Epithelial cell of esophagus (primary cell): ENCODE data around the gene CETN2.

Experiments
- DNase-seq: peaks from one replicate; pipeline ENCODE4 v3.0.0; 2010; ENCODE audit warnings: low read depth
- H3K4me3 ChIP-seq: 2 replicates; pipeline ENCODE4 v1.5.1; 2011; ENCODE audit warnings: mild to moderate bottlenecking, low read length, control low read depth
- CTCF ChIP-seq: IDR thresholded peaks from 2 replicates; pipeline ENCODE4 v1.5.1; 2011; ENCODE audit warnings: low read depth, mild to moderate bottlenecking, low read length, control low read depth, inconsistent platforms; ENCODE audit not compliant: insufficient read depth; ENCODE audit errors: missing control alignments

Gene CETN2

GRCh38 chrX:152869972-152870371 is 39.4 kb upstream of the CETN2 start:
- H3K4me3 ChIP-seq, result no peak overlapping the region
- TF ChIP-seq CTCF, result peak; percentile 8
- no peak for DNase-seq

- no peak overlapping the region for H3K4me3 ChIP-seq
- no peak for DNase-seq
- TF ChIP-seq CTCF, result no peak
Observed at GRCh38 chrX:152866386-152866785, 35.8 kb upstream of the CETN2 start.

- no peak overlapping the region for H3K4me3 ChIP-seq
- TF ChIP-seq CTCF, result no peak
- no peak for DNase-seq
Observed at GRCh38 chrX:152865232-152865920, 34.8 kb upstream of the CETN2 start.

DNA sequence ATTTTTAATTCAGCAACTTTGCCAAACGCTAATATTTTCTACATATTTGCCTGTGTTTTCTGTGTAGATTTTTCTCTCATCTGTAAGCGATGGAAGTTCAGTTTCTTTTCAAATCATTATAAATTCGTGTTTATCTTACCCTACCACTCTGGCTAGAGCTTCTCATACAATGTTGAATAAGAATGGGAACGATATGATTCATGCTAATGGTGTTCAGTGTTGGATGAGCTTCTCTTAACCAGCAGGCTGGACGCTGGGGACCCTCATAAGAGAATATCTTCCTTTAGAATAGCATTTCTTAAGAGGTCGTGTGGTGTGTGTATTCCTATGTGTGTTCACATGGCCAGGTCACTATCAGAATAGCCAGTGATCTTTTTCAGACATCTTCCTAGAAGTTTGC is 31.3 kb upstream of the CETN2 start:
- TF ChIP-seq CTCF, result no peak
- no peak for DNase-seq
- no peak overlapping the region for H3K4me3 ChIP-seq

DNA sequence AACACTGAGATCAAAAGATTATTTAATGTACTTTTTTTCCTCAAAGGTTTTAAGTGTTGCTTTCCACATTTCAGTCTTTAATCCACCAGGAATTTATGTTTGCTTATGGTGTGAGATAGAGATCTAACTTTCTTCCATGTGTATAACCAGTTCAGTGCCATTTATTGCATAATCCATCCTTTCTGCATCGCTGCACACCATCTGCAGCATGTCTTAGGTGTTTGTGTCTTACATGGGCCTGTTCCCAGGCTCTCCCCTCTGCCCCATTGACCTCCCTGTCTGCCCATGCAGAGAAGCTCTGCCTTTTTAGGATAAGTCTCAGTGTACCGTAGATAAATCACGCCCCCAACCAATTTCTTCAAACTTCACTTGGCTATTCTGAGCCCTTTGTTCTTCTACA is 30.6 kb upstream of the CETN2 start:
- no peak for TF ChIP-seq CTCF
- DNase-seq, result no peak

GRCh38 chrX:152853986-152854385 is 23.4 kb upstream of the CETN2 start:
- no peak for TF ChIP-seq CTCF
- DNase-seq, result no peak
- no peak overlapping the region for H3K4me3 ChIP-seq

More for the DNA sequence above, 30.6 kb upstream of the CETN2 start:
- no peak overlapping the region for H3K4me3 ChIP-seq

GRCh38 chrX:152850465-152850864 is 19.9 kb upstream of the CETN2 start:
- TF ChIP-seq CTCF, result no peak
- DNase-seq, result no peak
- no peak overlapping the region for H3K4me3 ChIP-seq
